IMR-90 (cell line): ENCODE data around the gene TEDC1. TPM values are rescaled to one million over a fixed set of nuclear protein-coding genes. Genes with fewer than 3 reads are reported as not detected.

Source experiments
- ATAC-seq: fragments of 200-7000 bp; cut with Tn5 transposase; 2 replicates; pipeline ENCODE4 v1.9.1; 2020; ENCODE audit warnings: low read depth, mild to moderate bottlenecking, moderate library complexity
- BruUV-seq: library from RNA; stranded (reverse); fragments of 400-500 nt; replicated peaks from 2 replicates; lab custom pipeline; 2021; lab: Mats Ljungman, UMichigan
- CTCF ChIA-PET: fragments of 300-600 bp; formaldehyde crosslinking; extraction: SDS; loops from one replicate; lab custom pipeline; 2021; ENCODE audit warnings: antibody characterized with exemption; lab: Yijun Ruan, JAX
- POLR2A ChIA-PET: fragments of 300-600 bp; sonication (Branson Sonifier 250); formaldehyde crosslinking; loops from one replicate; lab custom pipeline; 2022; ENCODE audit warnings: antibody characterized with exemption; ENCODE audit not compliant: unreplicated experiment; lab: Charles Lee
- DNase-seq: peaks from one replicate; pipeline ENCODE4 v3.0.0; 2013
- H2AFZ ChIP-seq: replicated peaks from 2 replicates; pipeline ENCODE3; 2013; ENCODE audit warnings: low read length, mild to moderate bottlenecking; ENCODE audit not compliant: poor library complexity
- H2AK5ac ChIP-seq: 2 replicates; pipeline ENCODE4 v1.6.1; 2013; ENCODE audit warnings: low read depth, low read length, inconsistent platforms
- H2AK9ac ChIP-seq: replicated peaks from 2 replicates; pipeline ENCODE3; 2013; ENCODE audit warnings: mild to moderate bottlenecking, low read depth, low read length, moderate library complexity; ENCODE audit not compliant: poor library complexity
- H2BK120ac ChIP-seq: 2 replicates; pipeline ENCODE4 v1.6.1; 2013; ENCODE audit warnings: low read depth, low read length, inconsistent platforms
- H2BK15ac ChIP-seq: 3 replicates; pipeline ENCODE4 v1.6.1; 2013; ENCODE audit warnings: low read depth, low read length, inconsistent platforms
- H2BK20ac ChIP-seq: 2 replicates; pipeline ENCODE4 v1.6.1; 2013; ENCODE audit warnings: low read depth, mild to moderate bottlenecking, inconsistent platforms, low read length, moderate library complexity
- H2BK5ac ChIP-seq: 2 replicates; pipeline ENCODE4 v1.6.1; 2013; ENCODE audit warnings: mild to moderate bottlenecking, low read depth, low read length, inconsistent platforms; ENCODE audit not compliant: poor library complexity, severe bottlenecking
- H3K14ac ChIP-seq: replicated peaks from 2 replicates; pipeline ENCODE4 v1.6.1; 2013; ENCODE audit warnings: low read depth, low read length, inconsistent platforms
- H3K18ac ChIP-seq: 2 replicates; pipeline ENCODE4 v1.6.1; 2013; ENCODE audit warnings: low read depth, low read length, control low read depth
- H3K23ac ChIP-seq: 2 replicates; pipeline ENCODE4 v1.6.1; 2013; ENCODE audit warnings: low read depth, low read length, inconsistent platforms
- H3K27ac ChIP-seq: 2 replicates; pipeline ENCODE4 v1.5.1; 2013; ENCODE audit warnings: mild to moderate bottlenecking, control low read depth, low read length; ENCODE audit not compliant: insufficient read depth
- H3K27me3 ChIP-seq: 2 replicates; pipeline ENCODE4 v1.6.1; 2013; ENCODE audit warnings: low read length; ENCODE audit not compliant: control insufficient read depth, insufficient read depth
- H3K36me3 ChIP-seq: 2 replicates; pipeline ENCODE4 v1.6.1; 2013; ENCODE audit warnings: low read length, mixed read lengths; ENCODE audit not compliant: control insufficient read depth, insufficient read depth
- H3K4ac ChIP-seq: 2 replicates; pipeline ENCODE4 v1.6.1; 2013; ENCODE audit warnings: low read depth, low read length, inconsistent platforms
- H3K4me1 ChIP-seq: 2 replicates; pipeline ENCODE4 v1.6.1; 2013; ENCODE audit warnings: low read length, mixed read lengths; ENCODE audit not compliant: control insufficient read depth, insufficient read depth
- H3K4me2 ChIP-seq: 2 replicates; pipeline ENCODE4 v1.6.1; 2013; ENCODE audit warnings: low read depth, mild to moderate bottlenecking, control low read depth, low read length, moderate library complexity
- H3K4me3 ChIP-seq: 2 replicates; pipeline ENCODE4 v1.5.1; 2013; ENCODE audit warnings: low read depth, mild to moderate bottlenecking, control low read depth, low read length, moderate library complexity; ENCODE audit not compliant: insufficient read depth
- H3K56ac ChIP-seq: 2 replicates; pipeline ENCODE4 v1.6.1; 2013; ENCODE audit warnings: low read length, inconsistent platforms; ENCODE audit not compliant: insufficient read depth; ENCODE audit errors: extremely low read depth
- H3K79me1 ChIP-seq, 2 experiments: 2 replicates each; pipeline ENCODE4 v1.6.1; 2013; ENCODE audit warnings: low read length in 2 of 2, inconsistent platforms in 1 of 2, low read depth in 1 of 2
- H3K9ac ChIP-seq: 2 replicates; pipeline ENCODE4 v1.6.1; 2013; ENCODE audit warnings: low read depth, low read length, control low read depth
- H3K9me1 ChIP-seq: 2 replicates; pipeline ENCODE4 v1.6.1; 2013; ENCODE audit warnings: low read length, inconsistent platforms; ENCODE audit not compliant: insufficient read depth
- H3K9me3 ChIP-seq: 2 replicates; pipeline ENCODE4 v1.6.1; 2013; ENCODE audit warnings: low read length; ENCODE audit not compliant: control insufficient read depth, insufficient read depth
- H4K20me1 ChIP-seq: 2 replicates; pipeline ENCODE4 v1.6.1; 2013; ENCODE audit warnings: low read length, inconsistent platforms; ENCODE audit not compliant: insufficient read depth
- H4K5ac ChIP-seq: 2 replicates; pipeline ENCODE4 v1.6.1; 2013; ENCODE audit warnings: mild to moderate bottlenecking, low read depth, low read length, control low read depth
- H4K8ac ChIP-seq, 2 experiments: 2 replicates each; pipeline ENCODE4 v1.6.1; 2013; ENCODE audit warnings: low read depth in 2 of 2, low read length in 2 of 2, control low read depth in 1 of 2, inconsistent platforms in 1 of 2
- H4K91ac ChIP-seq: 2 replicates; pipeline ENCODE4 v1.6.1; 2013; ENCODE audit warnings: low read depth, low read length, inconsistent platforms; ENCODE audit not compliant: insufficient read depth
- MXI1 ChIP-seq: IDR thresholded peaks from 2 replicates; pipeline ENCODE4 v1.6.1; 2012; ENCODE audit warnings: low read depth, mild to moderate bottlenecking, low read length, moderate library complexity, borderline replicate concordance
- USF2 ChIP-seq: fragments of 150-350 bp; IDR thresholded peaks from 2 replicates; pipeline ENCODE4 v1.6.1; 2017; ENCODE audit warnings: mild to moderate bottlenecking, antibody characterized with exemption, low read length, low read depth
- WGBS, 2 experiments: methylation state at CpG; one replicate each; pipeline versions ENCODE4 v1.1.5 to v1.1.7; 2013; ENCODE audit warnings: missing lambda C conversion rate in 2 of 2; ENCODE audit not compliant: insufficient read length in 1 of 2; ENCODE audit errors: extremely low coverage in 2 of 2; 5-methylcytosine and 5-hydroxymethylcytosine counted together
- dilution Hi-C: fragments of 300-500 bp; cut with HindIII; formaldehyde crosslinking; loops from one replicate; pipeline ENCODE4 v1.14.3; 2018; ENCODE audit warnings: low sequenced_read_pairs; ENCODE audit not compliant: unreplicated experiment
- in situ Hi-C: fragments of 300-500 bp; cut with MboI; formaldehyde crosslinking; loops from 3 replicates; pipeline ENCODE4 v1.14.3; 2019; ENCODE audit warnings: low sequenced_read_pairs, inconsistent platforms, mixed read lengths
- intact Hi-C: fragments of 100-400 bp; cut with micrococcal nuclease; formaldehyde crosslinking; loops from 2 replicates; pipeline ENCODE4 v1.10.0; 2022
- polyA plus RNA-seq, 3 experiments: library from polyadenylated mRNA; depleted of rRNA; stranded (reverse); fragments of >200 nt; gene quantifications; 2 replicates each; pipeline ENCODE4 v1.2.3, GENCODE V29; 2012; ENCODE audit warnings: low replicate concordance in 1 of 3
- total RNA-seq: library from RNA; depleted of rRNA; stranded (reverse); fragments of >200 nt; gene quantifications from 2 replicates; pipeline ENCODE4 v1.2.3, GENCODE V29; 2012

TEDC1 gene
- total and polyA plus RNA-seq, 2 of the 4 experiments (the other 2 are of a cell fraction): 5.7 to 6.4 TPM

DNA sequence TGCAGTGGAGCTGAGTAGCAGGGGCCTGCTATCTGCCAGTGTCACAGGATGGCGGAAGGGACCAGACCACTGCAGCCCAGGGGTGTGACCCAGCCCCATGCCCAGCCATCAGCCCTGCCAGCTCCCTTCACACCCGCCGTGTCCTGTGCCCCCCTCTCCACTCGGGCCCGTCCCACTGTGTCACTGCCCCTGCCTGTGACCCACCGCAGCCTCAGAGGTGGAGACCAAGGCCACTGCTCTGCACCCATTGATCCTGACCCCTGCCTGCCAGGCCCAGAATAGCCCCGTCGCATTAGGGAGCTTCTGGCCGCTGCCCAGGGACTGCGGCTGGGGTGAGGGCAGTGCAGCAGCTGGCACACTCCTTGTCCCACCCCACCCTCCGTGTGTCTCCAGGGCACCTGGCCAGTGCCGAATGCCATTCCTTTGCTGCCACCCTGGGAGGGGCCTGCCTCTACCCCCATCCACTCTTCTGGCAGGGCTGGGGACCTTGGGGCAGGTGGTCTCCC is 18.5 kb upstream of the TEDC1 start:
- DNase-seq: no peak
- POLR2A ChIA-PET: no interaction called here

More for the DNA sequence above, 18.5 kb upstream of the TEDC1 start:
- WGBS, 2 experiments: 52% methylated on average over 2 of the region's 12 CpGs; no CpG with 5 or more reads in 1 of the 2 experiments
- Histone ChIP-seq H4K8ac (no peak overlapping the region), H3K9me3 (no peaks in the 10 kb centered on the region), H3K4ac (no peak overlapping the region), H4K20me1 (peaks cover 15% of the 10 kb centered on the region), H2BK5ac (no peak overlapping the region), H3K9me1 (no peaks in the 10 kb centered on the region), H4K5ac (no peak overlapping the region), H2BK15ac (no peak overlapping the region), H3K36me3 (peaks cover 17% of the 10 kb centered on the region), H3K56ac (no peak overlapping the region), H2AK5ac (no peak overlapping the region), H3K79me1 (peaks cover 0 to 23% of the 10 kb centered on the region in 2 experiments; a peak in 1 of 4 replicates), H3K4me3 (no peak overlapping the region), H4K91ac (no peak overlapping the region), H3K23ac (no peak overlapping the region), H2AK9ac (no peak overlapping the region), H3K4me2 (no peak overlapping the region), H3K14ac (no peak overlapping the region), H3K27me3 (no peaks in the 10 kb centered on the region), H3K4me1 (peaks cover 15% of the 10 kb centered on the region), H3K27ac (no peak overlapping the region), H2BK20ac (no peak overlapping the region), H2BK120ac (no peak overlapping the region), H3K9ac (no peak overlapping the region), H3K18ac (no peak overlapping the region), H2AFZ (no peak overlapping the region)
- intact Hi-C loops: no loop called here
- TF ChIP-seq USF2 (no peak), MXI1 (no peak)
- CTCF ChIA-PET: no interaction called here
- in situ Hi-C loops: no loop called here
- no peak for ATAC-seq
- no TSS peak for BruUV-seq
- dilution Hi-C loops: no loop called here
